HL-60 (cell line): ENCODE measurements around the gene PPFIA4.

Experiments used
- GABPA ChIP-seq: IDR thresholded peaks from 2 replicates; pipeline ENCODE4 v1.6.1; 2012; ENCODE audit warnings: low read depth
- POLR2AphosphoS5 ChIP-seq: IDR thresholded peaks from 2 replicates; pipeline ENCODE4 v1.6.1; 2012; ENCODE audit warnings: low read depth
- SPI1 ChIP-seq: IDR thresholded peaks from 2 replicates; pipeline ENCODE4 v1.6.1; 2012; ENCODE audit warnings: low read depth, mild to moderate bottlenecking, borderline replicate concordance
- TF ChIP-seq, protein P1 (sequence below): IDR thresholded peaks from one replicate; pipeline ENCODE4 v1.5.1; 2011; ENCODE audit warnings: low read length, control low read depth, inconsistent platforms; ENCODE audit not compliant: insufficient read depth
- TF ChIP-seq, protein P2 (sequence below): IDR thresholded peaks from 2 replicates; pipeline ENCODE4 v1.6.1; 2012; ENCODE audit warnings: low read depth; ENCODE audit not compliant: insufficient replicate concordance

DNA sequence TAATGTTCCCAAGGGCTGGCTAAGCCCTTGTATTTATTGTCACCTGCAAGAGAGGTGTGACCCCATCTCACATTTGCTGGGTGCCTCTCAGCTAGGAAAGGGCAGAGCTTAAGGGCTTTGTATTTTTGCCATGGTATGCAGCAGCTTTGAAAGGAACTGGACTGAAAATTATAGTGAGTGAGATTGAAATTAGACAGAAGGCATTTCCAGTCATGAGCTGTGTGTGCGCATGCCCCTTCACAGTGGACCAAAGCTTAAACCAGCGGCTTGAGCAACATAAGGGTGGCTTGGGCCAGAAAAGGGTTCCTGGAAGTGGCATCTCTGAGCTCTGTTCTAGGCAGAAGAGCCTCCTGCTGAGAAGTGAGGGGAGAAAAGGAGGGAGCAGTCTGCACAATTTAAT is 39.7 kb downstream of the PPFIA4 start:
- TF ChIP-seq, protein P1, sequence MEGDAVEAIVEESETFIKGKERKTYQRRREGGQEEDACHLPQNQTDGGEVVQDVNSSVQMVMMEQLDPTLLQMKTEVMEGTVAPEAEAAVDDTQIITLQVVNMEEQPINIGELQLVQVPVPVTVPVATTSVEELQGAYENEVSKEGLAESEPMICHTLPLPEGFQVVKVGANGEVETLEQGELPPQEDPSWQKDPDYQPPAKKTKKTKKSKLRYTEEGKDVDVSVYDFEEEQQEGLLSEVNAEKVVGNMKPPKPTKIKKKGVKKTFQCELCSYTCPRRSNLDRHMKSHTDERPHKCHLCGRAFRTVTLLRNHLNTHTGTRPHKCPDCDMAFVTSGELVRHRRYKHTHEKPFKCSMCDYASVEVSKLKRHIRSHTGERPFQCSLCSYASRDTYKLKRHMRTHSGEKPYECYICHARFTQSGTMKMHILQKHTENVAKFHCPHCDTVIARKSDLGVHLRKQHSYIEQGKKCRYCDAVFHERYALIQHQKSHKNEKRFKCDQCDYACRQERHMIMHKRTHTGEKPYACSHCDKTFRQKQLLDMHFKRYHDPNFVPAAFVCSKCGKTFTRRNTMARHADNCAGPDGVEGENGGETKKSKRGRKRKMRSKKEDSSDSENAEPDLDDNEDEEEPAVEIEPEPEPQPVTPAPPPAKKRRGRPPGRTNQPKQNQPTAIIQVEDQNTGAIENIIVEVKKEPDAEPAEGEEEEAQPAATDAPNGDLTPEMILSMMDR: no peak
- TF ChIP-seq, protein P2, sequence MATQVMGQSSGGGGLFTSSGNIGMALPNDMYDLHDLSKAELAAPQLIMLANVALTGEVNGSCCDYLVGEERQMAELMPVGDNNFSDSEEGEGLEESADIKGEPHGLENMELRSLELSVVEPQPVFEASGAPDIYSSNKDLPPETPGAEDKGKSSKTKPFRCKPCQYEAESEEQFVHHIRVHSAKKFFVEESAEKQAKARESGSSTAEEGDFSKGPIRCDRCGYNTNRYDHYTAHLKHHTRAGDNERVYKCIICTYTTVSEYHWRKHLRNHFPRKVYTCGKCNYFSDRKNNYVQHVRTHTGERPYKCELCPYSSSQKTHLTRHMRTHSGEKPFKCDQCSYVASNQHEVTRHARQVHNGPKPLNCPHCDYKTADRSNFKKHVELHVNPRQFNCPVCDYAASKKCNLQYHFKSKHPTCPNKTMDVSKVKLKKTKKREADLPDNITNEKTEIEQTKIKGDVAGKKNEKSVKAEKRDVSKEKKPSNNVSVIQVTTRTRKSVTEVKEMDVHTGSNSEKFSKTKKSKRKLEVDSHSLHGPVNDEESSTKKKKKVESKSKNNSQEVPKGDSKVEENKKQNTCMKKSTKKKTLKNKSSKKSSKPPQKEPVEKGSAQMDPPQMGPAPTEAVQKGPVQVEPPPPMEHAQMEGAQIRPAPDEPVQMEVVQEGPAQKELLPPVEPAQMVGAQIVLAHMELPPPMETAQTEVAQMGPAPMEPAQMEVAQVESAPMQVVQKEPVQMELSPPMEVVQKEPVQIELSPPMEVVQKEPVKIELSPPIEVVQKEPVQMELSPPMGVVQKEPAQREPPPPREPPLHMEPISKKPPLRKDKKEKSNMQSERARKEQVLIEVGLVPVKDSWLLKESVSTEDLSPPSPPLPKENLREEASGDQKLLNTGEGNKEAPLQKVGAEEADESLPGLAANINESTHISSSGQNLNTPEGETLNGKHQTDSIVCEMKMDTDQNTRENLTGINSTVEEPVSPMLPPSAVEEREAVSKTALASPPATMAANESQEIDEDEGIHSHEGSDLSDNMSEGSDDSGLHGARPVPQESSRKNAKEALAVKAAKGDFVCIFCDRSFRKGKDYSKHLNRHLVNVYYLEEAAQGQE: no peak
- no peak for TF ChIP-seq POLR2AphosphoS5
- TF ChIP-seq SPI1: no peak
- no peak for TF ChIP-seq GABPA
